ENCODE measurements around the gene POLR3E.

GRCh38 chr16:22323959-22324786 is 27.0 kb downstream of the POLR3E start:
- TF ChIP-seq, protein P1, sequence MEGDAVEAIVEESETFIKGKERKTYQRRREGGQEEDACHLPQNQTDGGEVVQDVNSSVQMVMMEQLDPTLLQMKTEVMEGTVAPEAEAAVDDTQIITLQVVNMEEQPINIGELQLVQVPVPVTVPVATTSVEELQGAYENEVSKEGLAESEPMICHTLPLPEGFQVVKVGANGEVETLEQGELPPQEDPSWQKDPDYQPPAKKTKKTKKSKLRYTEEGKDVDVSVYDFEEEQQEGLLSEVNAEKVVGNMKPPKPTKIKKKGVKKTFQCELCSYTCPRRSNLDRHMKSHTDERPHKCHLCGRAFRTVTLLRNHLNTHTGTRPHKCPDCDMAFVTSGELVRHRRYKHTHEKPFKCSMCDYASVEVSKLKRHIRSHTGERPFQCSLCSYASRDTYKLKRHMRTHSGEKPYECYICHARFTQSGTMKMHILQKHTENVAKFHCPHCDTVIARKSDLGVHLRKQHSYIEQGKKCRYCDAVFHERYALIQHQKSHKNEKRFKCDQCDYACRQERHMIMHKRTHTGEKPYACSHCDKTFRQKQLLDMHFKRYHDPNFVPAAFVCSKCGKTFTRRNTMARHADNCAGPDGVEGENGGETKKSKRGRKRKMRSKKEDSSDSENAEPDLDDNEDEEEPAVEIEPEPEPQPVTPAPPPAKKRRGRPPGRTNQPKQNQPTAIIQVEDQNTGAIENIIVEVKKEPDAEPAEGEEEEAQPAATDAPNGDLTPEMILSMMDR (optimal IDR thresholded peaks at IDR 0.05 in 1 of 3, IDR thresholded peaks at IDR 0.05 in 1 of 3, conservative IDR thresholded peaks at IDR 0.05 in 1 of 3; ENCODE audit: extremely low read depth in 1 of 3, insufficient read depth in 2 of 3, low read length in 3 of 3): no peak
- no peak for TF ChIP-seq EZH2 (IDR thresholded peaks at IDR 0.05; ENCODE audit: low read length)
